ENCODE data around the gene TRPV3.

DNA sequence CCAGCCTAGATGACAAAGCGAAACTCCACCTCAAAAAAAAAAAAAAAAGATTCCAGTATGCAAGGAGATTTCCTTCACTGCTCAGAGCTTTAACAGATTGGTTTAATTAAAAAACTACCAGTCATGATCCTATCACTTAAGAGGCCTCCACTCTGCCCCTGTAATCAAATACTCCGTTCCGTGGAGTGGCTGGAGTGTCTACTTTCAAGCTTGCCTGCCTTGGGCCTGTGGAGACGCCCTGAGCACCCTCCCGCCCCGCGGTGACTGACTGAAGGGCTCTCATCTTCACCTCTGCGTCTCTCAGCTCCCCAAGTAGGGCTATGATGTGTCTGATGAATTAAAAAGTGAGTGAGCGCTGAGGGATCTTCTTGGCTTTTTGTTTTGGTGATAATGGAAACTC is 25.3 kb upstream of the TRPV3 start:
- TF ChIP-seq, protein P1, sequence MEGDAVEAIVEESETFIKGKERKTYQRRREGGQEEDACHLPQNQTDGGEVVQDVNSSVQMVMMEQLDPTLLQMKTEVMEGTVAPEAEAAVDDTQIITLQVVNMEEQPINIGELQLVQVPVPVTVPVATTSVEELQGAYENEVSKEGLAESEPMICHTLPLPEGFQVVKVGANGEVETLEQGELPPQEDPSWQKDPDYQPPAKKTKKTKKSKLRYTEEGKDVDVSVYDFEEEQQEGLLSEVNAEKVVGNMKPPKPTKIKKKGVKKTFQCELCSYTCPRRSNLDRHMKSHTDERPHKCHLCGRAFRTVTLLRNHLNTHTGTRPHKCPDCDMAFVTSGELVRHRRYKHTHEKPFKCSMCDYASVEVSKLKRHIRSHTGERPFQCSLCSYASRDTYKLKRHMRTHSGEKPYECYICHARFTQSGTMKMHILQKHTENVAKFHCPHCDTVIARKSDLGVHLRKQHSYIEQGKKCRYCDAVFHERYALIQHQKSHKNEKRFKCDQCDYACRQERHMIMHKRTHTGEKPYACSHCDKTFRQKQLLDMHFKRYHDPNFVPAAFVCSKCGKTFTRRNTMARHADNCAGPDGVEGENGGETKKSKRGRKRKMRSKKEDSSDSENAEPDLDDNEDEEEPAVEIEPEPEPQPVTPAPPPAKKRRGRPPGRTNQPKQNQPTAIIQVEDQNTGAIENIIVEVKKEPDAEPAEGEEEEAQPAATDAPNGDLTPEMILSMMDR (IDR thresholded peaks at IDR 0.05) = no peak
- no peak for TF ChIP-seq POLR2A (IDR thresholded peaks at IDR 0.05)
